T47D (cell line): ENCODE data around the gene MCFD2.

Experiments
- DNase-seq, 2 experiments: peaks; one replicate each; pipeline versions ENCODE4 v3.0.0 to v3.0.0-alpha.2; 2011 to 2012; ENCODE audit warnings: low read depth in 1 of 2, low spot score in 1 of 2
- JUND ChIP-seq: IDR thresholded peaks from 2 replicates; pipeline ENCODE4 v1.6.1; 2012; ENCODE audit warnings: low read depth
- in situ Hi-C: cut with HindIII; loops from 2 replicates; pipeline ENCODE4 v1.10.0; 2016; ENCODE audit warnings: low sequenced_read_pairs, low pct_unique_long_range_greater_than_20kb

Gene MCFD2

GRCh38 chr2:46951290-46952064, 35.9 kb upstream of the MCFD2 start:
- in situ Hi-C loops = no loop called here
- no peak for DNase-seq
- TF ChIP-seq JUND = no peak

GRCh38 chr2:46950314-46950713, 34.7 kb upstream of the MCFD2 start:
- DNase-seq = no peak
- in situ Hi-C loops = no loop called here
- TF ChIP-seq JUND = no peak

- in situ Hi-C loops = no loop called here
- no peak for TF ChIP-seq JUND
- no peak for DNase-seq
Observed at GRCh38 chr2:46947841-46948240, 32.2 kb upstream of the MCFD2 start.

GRCh38 chr2:46945671-46946070, 30.1 kb upstream of the MCFD2 start:
- no peak for DNase-seq
- in situ Hi-C loops = no loop called here
- TF ChIP-seq JUND = no peak

- DNase-seq = no peak
- no peak for TF ChIP-seq JUND
- in situ Hi-C loops = no loop called here
Observed at GRCh38 chr2:46943881-46944798, 28.5 kb upstream of the MCFD2 start.

GRCh38 chr2:46942891-46943626, 27.5 kb upstream of the MCFD2 start:
- in situ Hi-C loops = no loop called here
- DNase-seq = no peak
- no peak for TF ChIP-seq JUND

GRCh38 chr2:46942143-46942526, 26.5 kb upstream of the MCFD2 start:
- DNase-seq = peak; percentile 29 to 33
- no peak for TF ChIP-seq JUND
- in situ Hi-C loops = no loop called here

- in situ Hi-C loops = no loop called here
- no peak for TF ChIP-seq JUND
- DNase-seq = no peak
Observed at GRCh38 chr2:46939626-46940359, 24.2 kb upstream of the MCFD2 start.

- in situ Hi-C loops = no loop called here
- DNase-seq = no peak
- TF ChIP-seq JUND = no peak
Observed at GRCh38 chr2:46937471-46937901, 21.9 kb upstream of the MCFD2 start.

- no peak for DNase-seq
- TF ChIP-seq JUND = no peak
- in situ Hi-C loops = no loop called here
Observed at GRCh38 chr2:46936566-46936965, 21.0 kb upstream of the MCFD2 start.

- TF ChIP-seq JUND = no peak
- in situ Hi-C loops = no loop called here
Observed at GRCh38 chr2:46935071-46935470, 19.5 kb upstream of the MCFD2 start.

GRCh38 chr2:46929612-46930011, 14.0 kb upstream of the MCFD2 start:
- TF ChIP-seq JUND = no peak
- in situ Hi-C loops = no loop called here
- no peak for DNase-seq

More at GRCh38 chr2:46935071-46935470, 19.5 kb upstream of the MCFD2 start:
- no peak for DNase-seq
